Measurements from ENCODE around the gene OR4K15. TPM values are rescaled to one million over a fixed set of nuclear protein-coding genes. Genes with fewer than 3 reads are reported as not detected.
"Not testable (repeated sequence)": the region's sequence is repeated elsewhere in the genome, so short reads cannot be mapped to it uniquely, and the experiment has no call there.

OR4K15 gene
- total and polyA plus RNA-seq, 2 experiments from 2014 or later: not detected

GRCh38 chr14:19949218-19949617, 26.2 kb upstream of the OR4K15 start:
- no peaks in the 10 kb centered on the region for H3F3A ChIP-seq (ENCODE audit: insufficient read depth)
- no peak overlapping the region for H3K27ac ChIP-seq
- H3K79me2 ChIP-seq (ENCODE audit: insufficient read depth): no peaks in the 10 kb centered on the region
- H3K27me3 ChIP-seq (replicated peaks; ENCODE audit: insufficient read depth): no peaks in the 10 kb centered on the region
- no peak overlapping the region for H3K4me2 ChIP-seq (ENCODE audit: unreplicated experiment)
- H3K9ac ChIP-seq: no peak overlapping the region
- TF ChIP-seq EZH2phosphoT487 (IDR thresholded peaks at IDR 0.05; ENCODE audit: insufficient read depth, low read depth) (no peak), EZH2 (IDR thresholded peaks at IDR 0.05; ENCODE audit: insufficient read depth, poor library complexity, severe bottlenecking) (no peak)
- no peak overlapping the region for H3K4me3 ChIP-seq
- 19% methylated on average over 2 of the region's 2 CpGs for WGBS, 2 experiments (ENCODE audit: low coverage in 1 of 2, low lambda C conversion rate in 2 of 2, missing lambda C conversion rate in 2 of 2)
- H3K9me3 ChIP-seq (ENCODE audit: low read depth): no peaks in the 10 kb centered on the region
- no peaks in the 10 kb centered on the region for H3K36me3 ChIP-seq (ENCODE audit: low read depth)
- no peak for DNase-seq
- H3K9me2 ChIP-seq (ENCODE audit: insufficient read depth): no peaks in the 10 kb centered on the region
- in situ Hi-C loops (cut with MboI): no loop called here
- no peaks in the 10 kb centered on the region for H3K4me1 ChIP-seq (ENCODE audit: insufficient read depth)
- H2AFZ ChIP-seq: no peak overlapping the region
- no peaks in the 10 kb centered on the region for H4K20me1 ChIP-seq (ENCODE audit: insufficient read depth)

GRCh38 chr14:19969735-19970134, 5.7 kb upstream of the OR4K15 start:
- H3K79me2 ChIP-seq (ENCODE audit: insufficient read depth); H3K27ac ChIP-seq; H3K4me2 ChIP-seq (ENCODE audit: unreplicated experiment); DNase-seq; H3K9me3 ChIP-seq (ENCODE audit: low read depth); H3F3A ChIP-seq (ENCODE audit: insufficient read depth); H2AFZ ChIP-seq; H3K4me3 ChIP-seq; H3K9ac ChIP-seq; H3K4me1 ChIP-seq (ENCODE audit: insufficient read depth); H3K27me3 ChIP-seq (replicated peaks; ENCODE audit: insufficient read depth); H3K36me3 ChIP-seq (ENCODE audit: low read depth); in situ Hi-C loops (cut with MboI); H4K20me1 ChIP-seq (ENCODE audit: insufficient read depth); H3K9me2 ChIP-seq (ENCODE audit: insufficient read depth): not testable (repeated sequence)
- WGBS, 2 experiments (ENCODE audit: low coverage in 1 of 2, low lambda C conversion rate in 2 of 2, missing lambda C conversion rate in 2 of 2): 32 to 38% methylated on average over 2 of the region's 2 CpGs

GRCh38 chr14:19974844-19975243, 547 bp upstream of the OR4K15 start:
- 7 to 12% methylated on average over 1 of the region's 1 CpG for WGBS, 2 experiments (ENCODE audit: low coverage in 1 of 2, low lambda C conversion rate in 2 of 2, missing lambda C conversion rate in 2 of 2)
- no peaks in the 10 kb centered on the region for H4K20me1 ChIP-seq (ENCODE audit: insufficient read depth)

GRCh38 chr14:19993438-19993837, 18.0 kb downstream of the OR4K15 start:
- H4K20me1 ChIP-seq (ENCODE audit: insufficient read depth): no peaks in the 10 kb centered on the region
- in situ Hi-C loops (cut with MboI): no loop called here
- 0 to 3% methylated on average over 2 of the region's 2 CpGs for WGBS, 2 experiments (ENCODE audit: low coverage in 1 of 2, low lambda C conversion rate in 2 of 2, missing lambda C conversion rate in 2 of 2)
- H3K4me1 ChIP-seq (ENCODE audit: insufficient read depth): no peaks in the 10 kb centered on the region
- H3K36me3 ChIP-seq (ENCODE audit: low read depth): no peaks in the 10 kb centered on the region
- no peak overlapping the region for H2AFZ ChIP-seq
- no peaks in the 10 kb centered on the region for H3K79me2 ChIP-seq (ENCODE audit: insufficient read depth)
- no peaks in the 10 kb centered on the region for H3F3A ChIP-seq (ENCODE audit: insufficient read depth)
- H3K27ac ChIP-seq: no peak overlapping the region
- H3K9ac ChIP-seq: no peak overlapping the region
- no peak overlapping the region for H3K4me2 ChIP-seq (ENCODE audit: unreplicated experiment)
- no peaks in the 10 kb centered on the region for H3K27me3 ChIP-seq (replicated peaks; ENCODE audit: insufficient read depth)
- DNase-seq: no peak
- H3K9me2 ChIP-seq (ENCODE audit: insufficient read depth): no peaks in the 10 kb centered on the region
- TF ChIP-seq EZH2phosphoT487 (IDR thresholded peaks at IDR 0.05; ENCODE audit: insufficient read depth, low read depth) (no peak), EZH2 (IDR thresholded peaks at IDR 0.05; ENCODE audit: insufficient read depth, poor library complexity, severe bottlenecking) (no peak)
- no peaks in the 10 kb centered on the region for H3K9me3 ChIP-seq (ENCODE audit: low read depth)
- H3K4me3 ChIP-seq: no peak overlapping the region

More at GRCh38 chr14:19974844-19975243, 547 bp upstream of the OR4K15 start:
- H3K4me1 ChIP-seq (ENCODE audit: insufficient read depth): no peaks in the 10 kb centered on the region
- no peak overlapping the region for H3K4me3 ChIP-seq
- H2AFZ ChIP-seq: no peak overlapping the region
- no peak overlapping the region for H3K4me2 ChIP-seq (ENCODE audit: unreplicated experiment)
- no peaks in the 10 kb centered on the region for H3K27me3 ChIP-seq (replicated peaks; ENCODE audit: insufficient read depth)
- H3K79me2 ChIP-seq (ENCODE audit: insufficient read depth): no peaks in the 10 kb centered on the region
- H3K9me2 ChIP-seq (ENCODE audit: insufficient read depth): no peaks in the 10 kb centered on the region
- H3K9me3 ChIP-seq (ENCODE audit: low read depth): no peaks in the 10 kb centered on the region
- no peak for DNase-seq
- no peak overlapping the region for H3K9ac ChIP-seq
- TF ChIP-seq EZH2phosphoT487 (IDR thresholded peaks at IDR 0.05; ENCODE audit: insufficient read depth, low read depth): no peak
- no peak for TF ChIP-seq EZH2 (IDR thresholded peaks at IDR 0.05; ENCODE audit: insufficient read depth, poor library complexity, severe bottlenecking)
- no peaks in the 10 kb centered on the region for H3K36me3 ChIP-seq (ENCODE audit: low read depth)
- in situ Hi-C loops (cut with MboI): no loop called here
- H3K27ac ChIP-seq: no peak overlapping the region
- no peaks in the 10 kb centered on the region for H3F3A ChIP-seq (ENCODE audit: insufficient read depth)

- Histone ChIP-seq H3K36me3 (ENCODE audit: low read depth) (no peaks in the 10 kb centered on the region), H4K20me1 (ENCODE audit: insufficient read depth) (no peaks in the 10 kb centered on the region), H3F3A (ENCODE audit: insufficient read depth) (no peaks in the 10 kb centered on the region), H3K4me2 (ENCODE audit: unreplicated experiment) (no peak within 1 kb of the TSS), H3K9me2 (ENCODE audit: insufficient read depth) (no peaks in the 10 kb centered on the region), H3K27me3 (replicated peaks; ENCODE audit: insufficient read depth) (no peaks in the 10 kb centered on the region), H3K4me1 (ENCODE audit: insufficient read depth) (no peaks in the 10 kb centered on the region), H2AFZ (no peak within 1 kb of the TSS), H3K9me3 (ENCODE audit: low read depth) (no peaks in the 10 kb centered on the region), H3K4me3 (no peak within 1 kb of the TSS), H3K27ac (no peak within 1 kb of the TSS), H3K79me2 (ENCODE audit: insufficient read depth) (no peaks in the 10 kb centered on the region), H3K9ac (no peak within 1 kb of the TSS)
- no peak for DNase-seq
- TF ChIP-seq EZH2phosphoT487 (IDR thresholded peaks at IDR 0.05; ENCODE audit: insufficient read depth, low read depth) (no peak), EZH2 (IDR thresholded peaks at IDR 0.05; ENCODE audit: insufficient read depth, poor library complexity, severe bottlenecking) (no peak)
- in situ Hi-C loops (cut with MboI): no loop called here
Measured at GRCh38 chr14:20001863-20002262, 26.5 kb downstream of the OR4K15 start, which contains the start of gene OR4Q2. Gene OR4Q2, plus strand, starts transcription at chr14:20002163.
